Sigmoid colon (tissue), 4 donors: ENCODE data around the gene CARMIL1.

Experiments
- POLR2A ChIP-seq, 2 donors: fragments of 450-650 bp; IDR thresholded peaks; one replicate each; pipeline ENCODE4 v1.6.1; 2016; ENCODE audit warnings: antibody characterized with exemption in 2 of 2, mild to moderate bottlenecking in 2 of 2, moderate library complexity in 2 of 2
- POLR2AphosphoS5 ChIP-seq, 4 donors: sonication (generic); formaldehyde crosslinking; IDR thresholded peaks; one replicate each; pipeline ENCODE4 v1.6.1; 2017; ENCODE audit warnings: antibody characterized with exemption in 4 of 4
- TF ChIP-seq, protein P1 (sequence below), 4 experiments: fragments of 450-650 bp in 3 of 4; fragments of 200-600 bp in 1 of 4; IDR thresholded peaks; one replicate each; pipeline ENCODE4 v1.5.1; 2016 to 2019; ENCODE audit warnings: antibody characterized with exemption in 4 of 4, mild to moderate bottlenecking in 3 of 4, moderate library complexity in 2 of 4

- TF ChIP-seq POLR2A (IDR thresholded peaks at IDR 0.05), result no peak
- TF ChIP-seq, protein P1, sequence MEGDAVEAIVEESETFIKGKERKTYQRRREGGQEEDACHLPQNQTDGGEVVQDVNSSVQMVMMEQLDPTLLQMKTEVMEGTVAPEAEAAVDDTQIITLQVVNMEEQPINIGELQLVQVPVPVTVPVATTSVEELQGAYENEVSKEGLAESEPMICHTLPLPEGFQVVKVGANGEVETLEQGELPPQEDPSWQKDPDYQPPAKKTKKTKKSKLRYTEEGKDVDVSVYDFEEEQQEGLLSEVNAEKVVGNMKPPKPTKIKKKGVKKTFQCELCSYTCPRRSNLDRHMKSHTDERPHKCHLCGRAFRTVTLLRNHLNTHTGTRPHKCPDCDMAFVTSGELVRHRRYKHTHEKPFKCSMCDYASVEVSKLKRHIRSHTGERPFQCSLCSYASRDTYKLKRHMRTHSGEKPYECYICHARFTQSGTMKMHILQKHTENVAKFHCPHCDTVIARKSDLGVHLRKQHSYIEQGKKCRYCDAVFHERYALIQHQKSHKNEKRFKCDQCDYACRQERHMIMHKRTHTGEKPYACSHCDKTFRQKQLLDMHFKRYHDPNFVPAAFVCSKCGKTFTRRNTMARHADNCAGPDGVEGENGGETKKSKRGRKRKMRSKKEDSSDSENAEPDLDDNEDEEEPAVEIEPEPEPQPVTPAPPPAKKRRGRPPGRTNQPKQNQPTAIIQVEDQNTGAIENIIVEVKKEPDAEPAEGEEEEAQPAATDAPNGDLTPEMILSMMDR (IDR thresholded peaks at IDR 0.05), result no peak
- TF ChIP-seq POLR2AphosphoS5 (IDR thresholded peaks at IDR 0.05), result no peak
Measured at GRCh38 chr6:25399885-25400284, 120.7 kb downstream of the CARMIL1 start.
